ENCODE data around the gene POMGNT2.

The POMGNT2 gene

DNA sequence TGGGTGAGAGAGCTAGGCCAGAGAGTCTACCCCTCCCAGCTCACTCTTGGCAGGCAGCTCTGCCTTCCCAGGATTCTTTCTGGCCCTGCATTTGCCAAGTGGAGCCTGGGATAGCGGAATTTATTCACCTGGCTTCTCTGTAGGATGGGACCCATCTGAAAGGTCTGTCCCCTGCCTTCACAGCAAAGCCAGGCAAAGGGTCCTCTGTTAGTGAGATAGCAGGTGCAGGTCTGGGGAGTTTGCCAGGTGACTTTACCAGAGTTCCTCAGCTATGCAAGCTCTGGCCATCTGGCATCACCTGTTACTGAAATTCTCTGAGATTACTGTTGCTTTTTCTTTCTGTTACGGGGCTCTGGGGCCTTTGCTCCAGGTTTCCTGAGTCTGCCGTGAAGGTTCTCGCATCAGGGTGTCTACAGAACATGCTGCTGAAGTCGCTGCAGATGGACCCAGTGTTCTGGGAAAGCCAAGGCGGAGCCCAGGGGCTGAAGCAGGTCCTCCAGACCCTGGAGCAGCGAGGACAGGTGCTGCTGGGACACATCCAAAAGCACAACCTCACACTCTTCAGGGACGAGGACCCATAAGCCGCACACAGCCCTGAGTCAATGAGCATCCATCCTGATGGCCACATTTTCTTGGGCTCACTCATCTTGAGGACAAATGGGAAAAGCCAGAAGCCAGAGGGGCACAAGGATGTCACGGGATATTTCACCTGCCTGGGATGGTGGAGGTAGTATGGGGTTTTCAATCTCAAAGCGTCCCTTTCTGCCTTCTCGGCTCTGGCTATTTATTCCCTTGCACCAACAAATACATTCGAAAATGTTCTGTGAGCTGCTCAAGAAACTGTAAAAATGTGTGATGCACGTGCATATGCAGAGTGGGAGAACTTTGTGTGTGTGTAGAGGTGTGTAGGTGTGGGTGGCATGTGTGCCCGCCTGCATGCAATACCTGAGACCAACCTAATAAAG, 49.8 kb downstream of the POMGNT2 start:
- DNase-seq (ENCODE audit: low read depth in 1 of 2, low spot score in 1 of 2), result no peak
- Histone ChIP-seq H3K27me3 (ENCODE audit: insufficient read depth, poor library complexity, severe bottlenecking) (no peaks in the 10 kb centered on the region), H3K4me3 (replicated peaks; ENCODE audit: insufficient read depth, low read length) (no peak overlapping the region), H3K27ac (replicated peaks) (no peak overlapping the region)
- TF ChIP-seq, protein P1, sequence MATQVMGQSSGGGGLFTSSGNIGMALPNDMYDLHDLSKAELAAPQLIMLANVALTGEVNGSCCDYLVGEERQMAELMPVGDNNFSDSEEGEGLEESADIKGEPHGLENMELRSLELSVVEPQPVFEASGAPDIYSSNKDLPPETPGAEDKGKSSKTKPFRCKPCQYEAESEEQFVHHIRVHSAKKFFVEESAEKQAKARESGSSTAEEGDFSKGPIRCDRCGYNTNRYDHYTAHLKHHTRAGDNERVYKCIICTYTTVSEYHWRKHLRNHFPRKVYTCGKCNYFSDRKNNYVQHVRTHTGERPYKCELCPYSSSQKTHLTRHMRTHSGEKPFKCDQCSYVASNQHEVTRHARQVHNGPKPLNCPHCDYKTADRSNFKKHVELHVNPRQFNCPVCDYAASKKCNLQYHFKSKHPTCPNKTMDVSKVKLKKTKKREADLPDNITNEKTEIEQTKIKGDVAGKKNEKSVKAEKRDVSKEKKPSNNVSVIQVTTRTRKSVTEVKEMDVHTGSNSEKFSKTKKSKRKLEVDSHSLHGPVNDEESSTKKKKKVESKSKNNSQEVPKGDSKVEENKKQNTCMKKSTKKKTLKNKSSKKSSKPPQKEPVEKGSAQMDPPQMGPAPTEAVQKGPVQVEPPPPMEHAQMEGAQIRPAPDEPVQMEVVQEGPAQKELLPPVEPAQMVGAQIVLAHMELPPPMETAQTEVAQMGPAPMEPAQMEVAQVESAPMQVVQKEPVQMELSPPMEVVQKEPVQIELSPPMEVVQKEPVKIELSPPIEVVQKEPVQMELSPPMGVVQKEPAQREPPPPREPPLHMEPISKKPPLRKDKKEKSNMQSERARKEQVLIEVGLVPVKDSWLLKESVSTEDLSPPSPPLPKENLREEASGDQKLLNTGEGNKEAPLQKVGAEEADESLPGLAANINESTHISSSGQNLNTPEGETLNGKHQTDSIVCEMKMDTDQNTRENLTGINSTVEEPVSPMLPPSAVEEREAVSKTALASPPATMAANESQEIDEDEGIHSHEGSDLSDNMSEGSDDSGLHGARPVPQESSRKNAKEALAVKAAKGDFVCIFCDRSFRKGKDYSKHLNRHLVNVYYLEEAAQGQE (IDR thresholded peaks at IDR 0.05; ENCODE audit: insufficient replicate concordance, low read depth), result no peak

DNA sequence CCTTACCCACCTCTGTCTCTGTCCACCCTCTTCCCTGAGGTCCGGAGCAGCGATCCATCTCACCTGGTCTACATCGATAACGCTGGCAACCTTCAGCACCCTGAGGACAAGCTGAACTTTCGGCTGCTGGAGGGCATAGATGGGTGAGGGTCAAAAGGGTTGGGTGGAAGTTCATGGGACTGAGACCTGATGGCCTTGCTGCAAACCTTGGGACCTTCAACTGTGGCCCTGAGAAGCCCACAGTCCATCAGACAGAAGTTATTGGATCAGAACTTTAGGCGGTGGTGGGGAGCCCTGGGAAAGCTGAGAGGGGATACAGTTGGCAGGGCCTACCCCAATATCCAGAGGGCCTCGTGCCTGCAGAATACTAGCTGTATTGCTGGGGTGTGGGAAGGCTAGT, 50.5 kb downstream of the POMGNT2 start:
- TF ChIP-seq, protein P2, sequence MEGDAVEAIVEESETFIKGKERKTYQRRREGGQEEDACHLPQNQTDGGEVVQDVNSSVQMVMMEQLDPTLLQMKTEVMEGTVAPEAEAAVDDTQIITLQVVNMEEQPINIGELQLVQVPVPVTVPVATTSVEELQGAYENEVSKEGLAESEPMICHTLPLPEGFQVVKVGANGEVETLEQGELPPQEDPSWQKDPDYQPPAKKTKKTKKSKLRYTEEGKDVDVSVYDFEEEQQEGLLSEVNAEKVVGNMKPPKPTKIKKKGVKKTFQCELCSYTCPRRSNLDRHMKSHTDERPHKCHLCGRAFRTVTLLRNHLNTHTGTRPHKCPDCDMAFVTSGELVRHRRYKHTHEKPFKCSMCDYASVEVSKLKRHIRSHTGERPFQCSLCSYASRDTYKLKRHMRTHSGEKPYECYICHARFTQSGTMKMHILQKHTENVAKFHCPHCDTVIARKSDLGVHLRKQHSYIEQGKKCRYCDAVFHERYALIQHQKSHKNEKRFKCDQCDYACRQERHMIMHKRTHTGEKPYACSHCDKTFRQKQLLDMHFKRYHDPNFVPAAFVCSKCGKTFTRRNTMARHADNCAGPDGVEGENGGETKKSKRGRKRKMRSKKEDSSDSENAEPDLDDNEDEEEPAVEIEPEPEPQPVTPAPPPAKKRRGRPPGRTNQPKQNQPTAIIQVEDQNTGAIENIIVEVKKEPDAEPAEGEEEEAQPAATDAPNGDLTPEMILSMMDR (IDR thresholded peaks at IDR 0.05; ENCODE audit: insufficient read depth, low read length), result no peak
- TF ChIP-seq SPI1 (IDR thresholded peaks at IDR 0.05; ENCODE audit: borderline replicate concordance, low read depth) (no peak), POLR2AphosphoS5 (IDR thresholded peaks at IDR 0.05; ENCODE audit: low read depth) (no peak), GABPA (IDR thresholded peaks at IDR 0.05; ENCODE audit: low read depth) (no peak)
- TF ChIP-seq, protein P1 (IDR thresholded peaks at IDR 0.05; ENCODE audit: insufficient replicate concordance, low read depth), result no peak

DNA sequence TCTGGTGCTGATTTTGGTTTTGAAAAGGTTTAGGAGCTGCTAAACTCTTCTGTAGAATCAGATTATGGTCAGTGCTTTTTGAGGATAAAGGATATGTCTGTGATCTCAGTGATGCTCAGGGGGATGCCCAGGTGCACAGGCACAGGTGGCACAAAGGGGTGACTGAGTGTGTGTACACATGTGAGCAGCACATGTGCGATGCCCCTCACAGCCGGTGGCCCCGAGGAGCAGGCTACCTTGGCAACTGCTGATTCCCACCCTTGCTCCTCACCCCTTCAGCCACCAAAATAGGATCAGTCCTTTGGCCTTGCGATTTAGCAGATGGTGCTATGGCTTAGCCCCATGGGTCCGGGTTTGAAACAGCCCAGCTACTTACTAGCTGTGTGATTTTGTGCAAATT, 51.1 kb downstream of the POMGNT2 start:
- no peak overlapping the region for H3K4me3 ChIP-seq (replicated peaks; ENCODE audit: insufficient read depth, low read length)
- no peak for DNase-seq (ENCODE audit: low read depth in 1 of 2, low spot score in 1 of 2)

More for the DNA sequence above, 50.5 kb downstream of the POMGNT2 start:
- H3K27ac ChIP-seq (replicated peaks), result no peak overlapping the region
- H3K4me3 ChIP-seq (replicated peaks; ENCODE audit: insufficient read depth, low read length), result no peak overlapping the region
- no peaks in the 10 kb centered on the region for H3K27me3 ChIP-seq (ENCODE audit: insufficient read depth, poor library complexity, severe bottlenecking)
- no peak for DNase-seq (ENCODE audit: low read depth in 1 of 2, low spot score in 1 of 2)

More for the DNA sequence above, 51.1 kb downstream of the POMGNT2 start:
- Histone ChIP-seq H3K27ac (replicated peaks) (no peak overlapping the region), H3K27me3 (ENCODE audit: insufficient read depth, poor library complexity, severe bottlenecking) (no peaks in the 10 kb centered on the region)
- TF ChIP-seq GABPA (IDR thresholded peaks at IDR 0.05; ENCODE audit: low read depth) (no peak), SPI1 (IDR thresholded peaks at IDR 0.05; ENCODE audit: borderline replicate concordance, low read depth) (no peak)
- TF ChIP-seq, protein P1 (IDR thresholded peaks at IDR 0.05; ENCODE audit: insufficient replicate concordance, low read depth), result no peak
